Lung (tissue), 12 donors: ENCODE data around the gene DBNL. TPM values are rescaled to one million over a fixed set of nuclear protein-coding genes. Genes with fewer than 3 reads are reported as not detected.

Experiments
- ATAC-seq: fragments of 200-7000 bp; cut with Tn5 transposase; one replicate; pipeline ENCODE4 v1.9.1; 2020; ENCODE audit warnings: moderate number of reproducible peaks; ENCODE audit not compliant: insufficient read depth, low FRiP score
- DNase-seq, 3 donors: peaks; one replicate each; pipeline ENCODE4 v3.0.0-alpha.2; 2013 to 2017
- H3K27ac ChIP-seq, 2 donors: one replicate each; pipeline ENCODE4 v1.5.1; 2013; ENCODE audit warnings: mild to moderate bottlenecking in 2 of 2, moderate library complexity in 2 of 2, control low read depth in 1 of 2, inconsistent platforms in 1 of 2, low read depth in 1 of 2, low read length in 1 of 2
- H3K27me3 ChIP-seq, 3 donors: one replicate each; pipeline ENCODE4 v1.5.1; 2013; ENCODE audit warnings: low read length in 2 of 3; ENCODE audit not compliant: control insufficient read depth in 3 of 3, insufficient read depth in 3 of 3
- H3K36me3 ChIP-seq, 4 donors: one replicate each; pipeline ENCODE4 v1.5.1; 2013; ENCODE audit warnings: low read length in 4 of 4, mild to moderate bottlenecking in 1 of 4, moderate library complexity in 1 of 4; ENCODE audit not compliant: control insufficient read depth in 4 of 4, insufficient read depth in 4 of 4
- H3K4me1 ChIP-seq, 5 donors: one replicate each; pipeline ENCODE4 v1.5.1; 2013; ENCODE audit warnings: low read length in 5 of 5, mild to moderate bottlenecking in 2 of 5, moderate library complexity in 1 of 5; ENCODE audit not compliant: control insufficient read depth in 5 of 5, insufficient read depth in 5 of 5
- H3K4me3 ChIP-seq: one replicate; pipeline ENCODE4 v1.5.1; 2013; ENCODE audit warnings: mild to moderate bottlenecking, control low read depth, moderate library complexity
- H3K9ac ChIP-seq, 2 donors: one replicate each; pipeline ENCODE4 v1.5.1; 2013; ENCODE audit warnings: low read length in 2 of 2, control low read depth in 1 of 2; ENCODE audit not compliant: insufficient read depth in 1 of 2
- H3K9me3 ChIP-seq, 4 donors: one replicate each; pipeline ENCODE4 v1.5.1; 2013; ENCODE audit warnings: low read length in 3 of 4, mild to moderate bottlenecking in 1 of 4, moderate library complexity in 1 of 4; ENCODE audit not compliant: control insufficient read depth in 4 of 4, insufficient read depth in 3 of 4
- WGBS, 2 donors: extraction: QIAGEN DNeasy Blood & Tissue Kit; methylation state at CpG; one replicate each; pipeline ENCODE4 v1.1.7; 2013; 5-methylcytosine and 5-hydroxymethylcytosine counted together
- polyA plus RNA-seq, 2 donors: library from polyadenylated mRNA; stranded (reverse); fragments of 200-250 nt; gene quantifications; one replicate each; pipeline ENCODE4 v1.2.1, GENCODE V29; 2013
- total RNA-seq, 2 donors: library from RNA; depleted of rRNA in 1 of 2; stranded (reverse); fragments of >200 nt in 1 of 2; gene quantifications; one replicate each; pipeline ENCODE4 v1.2.1, GENCODE V29; 2014 to 2021
- TF ChIP-seq, protein P1 (sequence below): IDR thresholded peaks from 2 replicates; pipeline ENCODE4 v1.5.1; 2012; ENCODE audit warnings: mild to moderate bottlenecking; ENCODE audit errors: control extremely low read depth, extremely low read depth
- donor health status: control.
- donor health status: control.
- donor health status: Bipolar disorder and iron deficiency.
- donor health status: healthy.
- donor health status: DM: yes; HTN: yes; CAD: no.

DBNL gene
- total and polyA plus RNA-seq, 4 donors: 65.9 to 209 (median 116) TPM

DNA sequence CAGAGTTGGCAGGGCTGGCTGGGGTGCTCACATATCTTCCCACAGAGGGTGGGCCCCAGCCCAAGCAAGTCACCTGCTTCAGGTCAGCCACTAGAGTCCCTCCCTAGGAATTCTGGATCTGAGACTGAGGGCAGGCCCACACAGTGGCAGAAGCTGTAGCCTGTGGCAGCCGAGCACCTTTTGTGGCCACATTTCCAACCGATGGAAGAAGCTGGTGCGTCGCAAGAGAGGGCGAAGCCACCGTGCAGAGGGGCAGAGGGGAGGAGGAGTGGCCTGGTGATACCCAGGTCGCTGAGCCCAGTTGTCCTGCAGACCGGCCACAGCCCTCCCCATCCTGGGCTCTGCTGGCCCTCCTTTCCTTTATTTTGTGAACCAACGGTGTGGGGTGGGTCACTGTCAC is 32.6 kb downstream of the DBNL start:
- peaks cover 0 to 67% (median 23%) of the 10 kb centered on the region in 4 donors for H3K36me3 ChIP-seq
- TF ChIP-seq, protein P1, sequence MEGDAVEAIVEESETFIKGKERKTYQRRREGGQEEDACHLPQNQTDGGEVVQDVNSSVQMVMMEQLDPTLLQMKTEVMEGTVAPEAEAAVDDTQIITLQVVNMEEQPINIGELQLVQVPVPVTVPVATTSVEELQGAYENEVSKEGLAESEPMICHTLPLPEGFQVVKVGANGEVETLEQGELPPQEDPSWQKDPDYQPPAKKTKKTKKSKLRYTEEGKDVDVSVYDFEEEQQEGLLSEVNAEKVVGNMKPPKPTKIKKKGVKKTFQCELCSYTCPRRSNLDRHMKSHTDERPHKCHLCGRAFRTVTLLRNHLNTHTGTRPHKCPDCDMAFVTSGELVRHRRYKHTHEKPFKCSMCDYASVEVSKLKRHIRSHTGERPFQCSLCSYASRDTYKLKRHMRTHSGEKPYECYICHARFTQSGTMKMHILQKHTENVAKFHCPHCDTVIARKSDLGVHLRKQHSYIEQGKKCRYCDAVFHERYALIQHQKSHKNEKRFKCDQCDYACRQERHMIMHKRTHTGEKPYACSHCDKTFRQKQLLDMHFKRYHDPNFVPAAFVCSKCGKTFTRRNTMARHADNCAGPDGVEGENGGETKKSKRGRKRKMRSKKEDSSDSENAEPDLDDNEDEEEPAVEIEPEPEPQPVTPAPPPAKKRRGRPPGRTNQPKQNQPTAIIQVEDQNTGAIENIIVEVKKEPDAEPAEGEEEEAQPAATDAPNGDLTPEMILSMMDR: no peak
- DNase-seq: no peak
- H3K27me3 ChIP-seq: no peaks in the 10 kb centered on the region
- no peak overlapping the region for H3K27ac ChIP-seq
- no peak for ATAC-seq
- no peak overlapping the region for H3K4me3 ChIP-seq
- 82 to 86% methylated on average over 9 of the region's 9 CpGs for WGBS, 2 donors
- H3K9ac ChIP-seq: no peak overlapping the region
- H3K9me3 ChIP-seq: peaks cover 0 to 3% (median 0%) of the 10 kb centered on the region in 4 donors
- peaks cover 0 to 12% (median 6%) of the 10 kb centered on the region in 5 donors for H3K4me1 ChIP-seq

DNA sequence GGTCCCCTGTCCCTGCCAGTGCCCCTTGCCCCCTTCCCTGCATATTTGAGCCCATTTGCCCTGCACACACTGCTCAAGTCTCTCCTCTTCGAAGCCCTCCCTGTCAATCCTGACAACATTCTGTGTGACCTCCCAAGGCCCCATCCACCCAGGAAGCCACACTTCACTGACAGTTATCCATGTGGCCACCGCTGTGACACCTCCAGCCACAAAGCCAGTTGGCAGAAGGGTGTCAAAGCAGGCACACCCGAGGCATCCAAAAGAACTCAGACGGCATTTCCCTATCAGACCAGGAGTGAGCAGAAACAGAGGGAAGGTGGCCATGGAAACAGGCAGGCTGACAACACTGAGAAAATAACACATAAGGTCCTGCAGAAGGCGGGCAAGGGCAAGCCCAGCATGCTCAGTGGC is 33.2 kb downstream of the DBNL start:
- Histone ChIP-seq H3K4me1 (peaks cover 0 to 12% (median 6%) of the 10 kb centered on the region in 5 donors), H3K9ac (no peak overlapping the region), H3K4me3 (no peak overlapping the region), H3K9me3 (peaks cover 0 to 3% (median 0%) of the 10 kb centered on the region in 4 donors), H3K36me3 (peaks cover 0 to 66% (median 21%) of the 10 kb centered on the region in 4 donors), H3K27me3 (no peaks in the 10 kb centered on the region), H3K27ac (no peak overlapping the region)
- DNase-seq (no peak), ATAC-seq (no peak)
- TF ChIP-seq, protein P1: no peak
- WGBS, 2 donors: 74 to 77% methylated on average over 5 of the region's 5 CpGs

DNA sequence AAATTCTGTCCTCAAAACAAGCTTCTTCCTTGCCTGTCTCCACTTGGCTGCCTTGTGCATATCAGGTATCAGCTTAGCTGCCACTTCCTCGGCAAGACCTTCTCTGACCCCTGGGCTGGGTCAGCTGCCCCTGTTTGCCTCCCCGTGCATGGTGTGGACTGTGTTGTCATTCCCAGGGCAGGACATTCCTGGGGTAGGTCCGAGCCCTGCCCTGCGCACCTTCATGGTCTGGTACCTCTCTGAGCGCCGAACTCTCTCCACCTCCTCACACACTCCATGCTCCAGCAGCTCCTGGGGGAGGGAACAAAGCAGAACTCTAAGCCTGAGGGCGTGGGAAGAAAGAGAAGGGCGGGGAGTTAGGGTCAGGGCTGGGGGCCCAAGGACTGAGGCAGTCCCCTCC is 34.0 kb downstream of the DBNL start:
- H3K36me3 ChIP-seq: peaks cover 0 to 58% (median 21%) of the 10 kb centered on the region in 4 donors
- TF ChIP-seq, protein P1: no peak
- no peak overlapping the region for H3K9ac ChIP-seq
- peaks cover 0 to 3% (median 0%) of the 10 kb centered on the region in 4 donors for H3K9me3 ChIP-seq
- peak overlapping the region in 1 of 2 donors; percentile 4 for H3K27ac ChIP-seq
- WGBS, 2 donors: 87 to 92% methylated on average over 8 of the region's 8 CpGs
- peaks cover 0 to 12% (median 6%) of the 10 kb centered on the region in 5 donors for H3K4me1 ChIP-seq
- no peaks in the 10 kb centered on the region for H3K27me3 ChIP-seq
- DNase-seq (no peak), ATAC-seq (no peak)
- no peak overlapping the region for H3K4me3 ChIP-seq
